HepG2 (cell line): ENCODE data around the gene ASB8. TPM values are rescaled to one million over a fixed set of nuclear protein-coding genes. Genes with fewer than 3 reads are reported as not detected.

Experiments used
- ATAC-seq: fragments of 200-7000 bp; cut with Tn5 transposase; 3 replicates; pipeline ENCODE4 v1.9.1; 2020; ENCODE audit warnings: mild to moderate bottlenecking, moderate library complexity
- BruUV-seq: library from RNA; stranded (reverse); fragments of 400-500 nt; replicated peaks from 2 replicates; lab custom pipeline; 2021; lab: Mats Ljungman, UMichigan
- CTCF ChIA-PET: fragments of 300-600 bp; formaldehyde crosslinking; extraction: SDS; loops from one replicate; lab custom pipeline; 2021; ENCODE audit warnings: low total read pairs, inconsistent platforms, low intra/inter-chr PET ratio; lab: Yijun Ruan, JAX
- POLR2A ChIA-PET: fragments of 350-600 bp; sonication (Branson Sonifier 250); formaldehyde crosslinking; loops from one replicate; lab custom pipeline; 2020; ENCODE audit warnings: antibody characterized with exemption, inconsistent platforms; lab: Yijun Ruan, JAX
- DNase-seq: peaks from one replicate; pipeline ENCODE4 v3.0.0-alpha.2; 2015; ENCODE audit warnings: low spot score
- FAIRE-seq: peaks from 3 replicates; lab custom pipeline; 2011; peaks lifted over from hg19 to GRCh38; lab: Jason Lieb, UNC
- H2AFZ ChIP-seq: one replicate; pipeline ENCODE4 v1.6.1; 2011; ENCODE audit warnings: low read length, inconsistent platforms
- H3K27ac ChIP-seq: fragments of 300-600 bp; 3 replicates; pipeline ENCODE4 v1.8.0; 2011; ENCODE audit warnings: mixed run types, mild to moderate bottlenecking, mixed read lengths, low read length, inconsistent platforms; ENCODE audit not compliant: insufficient read depth; ENCODE audit errors: extremely low read length
- H3K27me3 ChIP-seq, 2 experiments: fragments of 200-600 bp in 1 of 2; 2 replicates in 1 of 2; 3 replicates in 1 of 2; pipeline versions ENCODE4 v1.6.0 to v1.8.0; 2011; ENCODE audit warnings: low read length in 2 of 2, mild to moderate bottlenecking in 2 of 2, moderate library complexity in 2 of 2, inconsistent platforms in 1 of 2; ENCODE audit not compliant: insufficient read depth in 2 of 2, control insufficient read depth in 1 of 2
- H3K36me3 ChIP-seq, 2 experiments: fragments of 200-600 bp in 1 of 2; replicated peaks in 1 of 2; 2 replicates in 1 of 2; 3 replicates in 1 of 2; pipeline versions ENCODE4 v1.5.1 to v1.8.0; 2011; ENCODE audit warnings: low read length in 2 of 2, inconsistent platforms in 1 of 2; ENCODE audit not compliant: insufficient read depth in 2 of 2, control insufficient read depth in 1 of 2
- H3K4me1 ChIP-seq: 2 replicates; pipeline ENCODE4 v1.5.1; 2012; ENCODE audit warnings: low read length, inconsistent platforms; ENCODE audit not compliant: insufficient read depth
- H3K4me2 ChIP-seq: 2 replicates; pipeline ENCODE4 v1.6.0; 2011; ENCODE audit warnings: low read depth, low read length, inconsistent platforms
- H3K4me3 ChIP-seq, 3 experiments: fragments of 200-600 bp in 1 of 3; sonication (generic), shearing (Covaris generic) in 1 of 3; replicated peaks in 1 of 3; 2 replicates each; pipeline ENCODE4 v1.5.1; 2011 to 2016; ENCODE audit warnings: low read length in 3 of 3, inconsistent platforms in 2 of 3, low read depth in 2 of 3, mild to moderate bottlenecking in 2 of 3, control low read depth in 1 of 3, mixed read lengths in 1 of 3; ENCODE audit not compliant: insufficient read depth in 1 of 3
- H3K79me2 ChIP-seq: one replicate; pipeline ENCODE4 v1.6.1; 2011; ENCODE audit warnings: low read length, inconsistent platforms; ENCODE audit not compliant: insufficient read depth
- H3K9ac ChIP-seq: 2 replicates; pipeline ENCODE4 v1.6.0; 2011; ENCODE audit warnings: mild to moderate bottlenecking, low read depth, low read length, inconsistent platforms; ENCODE audit not compliant: insufficient read depth
- H3K9me3 ChIP-seq: 2 replicates; pipeline ENCODE4 v1.5.1; 2012; ENCODE audit warnings: mild to moderate bottlenecking, low read length
- H4K20me1 ChIP-seq: 2 replicates; pipeline ENCODE4 v1.6.0; 2011; ENCODE audit warnings: inconsistent platforms, mild to moderate bottlenecking, low read length, moderate library complexity; ENCODE audit not compliant: insufficient read depth
- BHLHE40 ChIP-seq: IDR thresholded peaks from 2 replicates; pipeline ENCODE4 v1.6.1; 2011; ENCODE audit warnings: low read length, improper control_type of control experiment
- KDM3A ChIP-seq: IDR thresholded peaks from 2 replicates; pipeline ENCODE4 v1.6.1; 2018; ENCODE audit warnings: low read depth, missing compliant biosample characterization
- KLF13 ChIP-seq: sonication (generic); formaldehyde crosslinking; IDR thresholded peaks from 2 replicates; pipeline ENCODE4 v1.4.0; 2020; ENCODE audit warnings: mild to moderate bottlenecking, missing genetic modification reagents
- MAF1 ChIP-seq: sonication (generic); formaldehyde crosslinking; IDR thresholded peaks from 2 replicates; pipeline ENCODE4 v1.5.0; 2020; ENCODE audit warnings: missing genetic modification reagents, borderline replicate concordance
- MNT ChIP-seq: fragments of 450-650 bp; IDR thresholded peaks from 2 replicates; pipeline ENCODE4 v1.6.1; 2016
- PRDM15 ChIP-seq: sonication (generic); formaldehyde crosslinking; IDR thresholded peaks from 2 replicates; pipeline ENCODE4 v1.4.0; 2020; ENCODE audit warnings: missing genetic modification reagents
- REXO4 ChIP-seq: sonication (generic); formaldehyde crosslinking; IDR thresholded peaks from 2 replicates; pipeline ENCODE4 v1.8.0; 2022; ENCODE audit warnings: missing genetic modification reagents, mild to moderate bottlenecking, borderline replicate concordance
- TFE3 ChIP-seq: IDR thresholded peaks from 2 replicates; pipeline ENCODE4 v1.6.1; 2016
- ZNF160 ChIP-seq: sonication (generic); formaldehyde crosslinking; IDR thresholded peaks from 2 replicates; pipeline ENCODE4 v1.8.0; 2022; ENCODE audit warnings: mild to moderate bottlenecking, inconsistent platforms, missing genetic modification reagents
- ZNF484 ChIP-seq: sonication (generic); formaldehyde crosslinking; IDR thresholded peaks from 2 replicates; pipeline ENCODE4 v1.5.1; 2020; ENCODE audit warnings: mild to moderate bottlenecking, low read depth, missing genetic modification reagents, borderline replicate concordance
- ZNF567 ChIP-seq: sonication (generic); formaldehyde crosslinking; IDR thresholded peaks from 2 replicates; pipeline ENCODE4 v1.8.1; 2023; ENCODE audit warnings: mild to moderate bottlenecking, missing genetic modification reagents, borderline replicate concordance
- ZNF597 ChIP-seq: sonication (generic); formaldehyde crosslinking; IDR thresholded peaks from 2 replicates; pipeline ENCODE4 v1.5.0; 2020; ENCODE audit warnings: missing genetic modification reagents
- ZNF615 ChIP-seq: sonication (generic); formaldehyde crosslinking; IDR thresholded peaks from 2 replicates; pipeline ENCODE4 v1.5.0; 2020; ENCODE audit warnings: mild to moderate bottlenecking, missing genetic modification reagents, borderline replicate concordance
- ZNF724P ChIP-seq: sonication (generic); formaldehyde crosslinking; IDR thresholded peaks from 2 replicates; pipeline ENCODE4 v1.8.0; 2022; ENCODE audit warnings: missing genetic modification reagents, borderline replicate concordance
- ZSCAN31 ChIP-seq: sonication (generic); formaldehyde crosslinking; IDR thresholded peaks from 2 replicates; pipeline ENCODE4 v1.5.0; 2020; ENCODE audit warnings: low read depth, mild to moderate bottlenecking, missing genetic modification reagents
- WGBS: methylation state at CpG from one replicate; pipeline ENCODE4 v1.1.6; 2017; ENCODE audit warnings: low lambda C conversion rate; 5-methylcytosine and 5-hydroxymethylcytosine counted together
- in situ Hi-C: cut with HindIII; loops from 2 replicates; pipeline ENCODE4 v1.10.0; 2017; ENCODE audit warnings: low pct_unique_long_range_greater_than_20kb; ENCODE audit not compliant: extremely low pct_ligation_motif_present
- intact Hi-C: fragments of 100-400 bp; cut with micrococcal nuclease; formaldehyde crosslinking; loops from one replicate; pipeline ENCODE4 v1.10.0; 2022; ENCODE audit not compliant: unreplicated experiment
- polyA plus RNA-seq, 8 experiments: library from polyadenylated mRNA; depleted of rRNA in 3 of 8; stranded (reverse) in 7 of 8; unstranded in 1 of 8; fragments of >200 nt; fragmentation: Illumina TruSeq in 4 of 8; extraction: Trizol in 4 of 8; gene quantifications; 2 replicates each; pipeline versions ENCODE4 v1.2.1 to v1.2.3, GENCODE V29; 2011 to 2016; ENCODE audit warnings: low read depth in 4 of 8, missing spikeins in 1 of 8, mixed read lengths in 1 of 8; ENCODE audit not compliant: insufficient read depth in 1 of 8
- total RNA-seq, 5 experiments: library from RNA; depleted of rRNA; stranded (reverse); fragments of >200 nt; fragmentation: Illumina TruSeq; extraction: Trizol; gene quantifications; 2 replicates each; pipeline ENCODE4 v1.2.3, GENCODE V29; 2016; ENCODE audit warnings: low read depth in 1 of 5

ASB8 gene
- total and polyA plus RNA-seq, 2 of the 13 experiments (the other 11 are each of a cell fraction or from before 2014, with no cell fraction given), result 14.0 to 15.5 TPM

GRCh38 chr12:48131517-48131916 lies 25.8 kb downstream of the ASB8 start:
- BruUV-seq, result no TSS peak
- in situ Hi-C loops, result no loop called here
- ChIA-PET POLR2A (no interaction called here), CTCF (no interaction called here)
- no peaks in the 10 kb centered on the region for H3K4me1 ChIP-seq
- H3K36me3 ChIP-seq, result no peaks in the 10 kb centered on the region
- intact Hi-C loops, result no loop called here
- no peak overlapping the region for H2AFZ ChIP-seq
- H3K4me2 ChIP-seq, result no peak overlapping the region
- no peaks in the 10 kb centered on the region for H4K20me1 ChIP-seq
- H3K79me2 ChIP-seq, result no peaks in the 10 kb centered on the region
- DNase-seq (no peak), FAIRE-seq (no peak), ATAC-seq (no peak)
- WGBS, result 94% methylated on average over 2 of the region's 2 CpGs
- H3K9ac ChIP-seq, result no peak overlapping the region
- H3K27me3 ChIP-seq, result no peaks in the 10 kb centered on the region; a peak in 1 of 5 replicates
- TF ChIP-seq MAF1 (CRISPR knock-in tag) (no peak), MNT (no peak), ZNF597 (CRISPR knock-in tag) (no peak), ZNF160 (no peak), KDM3A (no peak), KLF13 (CRISPR knock-in tag) (no peak), BHLHE40 (no peak), ZNF484 (CRISPR knock-in tag) (no peak), PRDM15 (CRISPR knock-in tag) (no peak), ZSCAN31 (CRISPR knock-in tag) (no peak), ZNF567 (CRISPR knock-in tag) (no peak), ZNF724P (CRISPR knock-in tag) (no peak), ZNF615 (CRISPR knock-in tag) (no peak), REXO4 (CRISPR knock-in tag) (no peak), TFE3 (CRISPR knock-in tag) (no peak)
- no peak overlapping the region for H3K27ac ChIP-seq
- no peak overlapping the region for H3K4me3 ChIP-seq
- H3K9me3 ChIP-seq, result no peaks in the 10 kb centered on the region
